Esophagus muscularis mucosa (tissue), 3 donors: ENCODE data around the gene AKAP12.

ENCODE experiments used
- CTCF ChIP-seq, 3 experiments: fragments of 200-600 bp in 2 of 3; fragments of 450-650 bp in 1 of 3; sonication (generic) in 2 of 3; IDR thresholded peaks; one replicate each; pipeline ENCODE4 v1.5.1; 2017 to 2019; ENCODE audit warnings: antibody characterized with exemption in 3 of 3, mild to moderate bottlenecking in 2 of 3, moderate library complexity in 1 of 3
- POLR2AphosphoS5 ChIP-seq, 2 donors: sonication (generic); formaldehyde crosslinking; IDR thresholded peaks; one replicate each; pipeline ENCODE4 v1.6.1; 2017; ENCODE audit warnings: antibody characterized with exemption in 2 of 2

GRCh38 chr6:151225919-151226318, 13.8 kb upstream of the AKAP12 start:
- no peak for TF ChIP-seq CTCF (IDR thresholded peaks at IDR 0.05)
- TF ChIP-seq POLR2AphosphoS5 (IDR thresholded peaks at IDR 0.05), result no peak
